PFSK-1 (cell line): ENCODE data around the gene SIL1.

Experiments used
- POLR2AphosphoS5 ChIP-seq: IDR thresholded peaks from 2 replicates; pipeline ENCODE4 v1.6.1; 2012; ENCODE audit warnings: low read depth, mild to moderate bottlenecking, control low read depth, low read length, moderate library complexity
- REST ChIP-seq, 2 experiments: IDR thresholded peaks; 2 replicates each; pipeline versions ENCODE4 v1.6.1 to v1.8.0; 2011 to 2012; ENCODE audit warnings: low read depth in 2 of 2, low read length in 2 of 2, control low read depth in 1 of 2, inconsistent platforms in 1 of 2, mild to moderate bottlenecking in 1 of 2, moderate library complexity in 1 of 2; ENCODE audit not compliant: insufficient read depth in 1 of 2
- SIN3A ChIP-seq: IDR thresholded peaks from 2 replicates; pipeline ENCODE4 v1.6.1; 2012; ENCODE audit warnings: mild to moderate bottlenecking, low read length, moderate library complexity, borderline replicate concordance; ENCODE audit not compliant: insufficient read depth
- TAF1 ChIP-seq: IDR thresholded peaks from 2 replicates; pipeline ENCODE4 v1.6.1; 2012; ENCODE audit warnings: low read length, control low read depth, borderline replicate concordance; ENCODE audit not compliant: insufficient read depth

- TF ChIP-seq REST (IDR thresholded peaks at IDR 0.05; ENCODE audit: insufficient read depth in 1 of 2, low read depth in 2 of 2, low read length in 2 of 2) (no peak), POLR2AphosphoS5 (no peak), TAF1 (no peak), SIN3A (no peak)
Measured at GRCh38 chr5:139188558-139189270, 9.5 kb downstream of the SIL1 start.
